ENCODE results near the gene ERCC6L2.

The ERCC6L2 gene

GRCh38 chr9:95924987-95925386, 49.5 kb downstream of the ERCC6L2 start:
- no peak for DNase-seq

GRCh38 chr9:95927271-95928004, 51.9 kb downstream of the ERCC6L2 start:
- DNase-seq, result no peak

- no peak for DNase-seq
Observed at GRCh38 chr9:95930277-95930676, 54.8 kb downstream of the ERCC6L2 start.

- DNase-seq, result no peak
Observed at GRCh38 chr9:95935861-95936578, 60.5 kb downstream of the ERCC6L2 start.

- DNase-seq, result no peak
Observed at GRCh38 chr9:95936579-95937075, 61.1 kb downstream of the ERCC6L2 start.

GRCh38 chr9:95937131-95937530, 61.6 kb downstream of the ERCC6L2 start:
- DNase-seq, result no peak

- no peak for DNase-seq
Observed at GRCh38 chr9:95938724-95939123, 63.2 kb downstream of the ERCC6L2 start.

GRCh38 chr9:95939472-95939871, 64.0 kb downstream of the ERCC6L2 start:
- DNase-seq, result no peak

GRCh38 chr9:95940265-95940664, 64.8 kb downstream of the ERCC6L2 start:
- DNase-seq, result no peak

- DNase-seq, result no peak
Observed at GRCh38 chr9:95942016-95942415, 66.5 kb downstream of the ERCC6L2 start.

GRCh38 chr9:95947118-95947517, 71.6 kb downstream of the ERCC6L2 start:
- no peak for DNase-seq

GRCh38 chr9:95952471-95952870, 77.0 kb downstream of the ERCC6L2 start:
- DNase-seq, result no peak

- DNase-seq, result peak; percentile 16
Observed at GRCh38 chr9:95953986-95954385, 78.5 kb downstream of the ERCC6L2 start.

- no peak for DNase-seq
Observed at GRCh38 chr9:95954940-95955339, 79.4 kb downstream of the ERCC6L2 start.

GRCh38 chr9:95962936-95963335, 87.4 kb downstream of the ERCC6L2 start:
- DNase-seq, result no peak

- DNase-seq, result no peak
Observed at GRCh38 chr9:95963659-95964058, 88.2 kb downstream of the ERCC6L2 start.

- no peak for DNase-seq
Observed at GRCh38 chr9:95966306-95966705, 90.8 kb downstream of the ERCC6L2 start.

- no peak for DNase-seq
Observed at GRCh38 chr9:95970317-95970716, 94.8 kb downstream of the ERCC6L2 start.

GRCh38 chr9:95971815-95972214, 96.3 kb downstream of the ERCC6L2 start:
- DNase-seq, result no peak

GRCh38 chr9:95974389-95974788, 98.9 kb downstream of the ERCC6L2 start:
- DNase-seq, result no peak

GRCh38 chr9:95977371-95977770, 101.9 kb downstream of the ERCC6L2 start:
- DNase-seq, result no peak

GRCh38 chr9:95978106-95978505, 102.6 kb downstream of the ERCC6L2 start:
- no peak for DNase-seq

GRCh38 chr9:95979446-95979845, 104.0 kb downstream of the ERCC6L2 start:
- DNase-seq, result no peak

Data from hematopoietic multipotent progenitor cell treated with erythropoietin and hydrocortisone succinate and interleukin-3 and kit ligand, for 4 days (in vitro differentiated cells).